Effector CD4-positive, alpha-beta T cell (primary cell): ENCODE measurements around the gene SLC44A1.

ENCODE experiments used
- DNase-seq: peaks from one replicate; pipeline ENCODE4 v3.0.0-alpha.2; 2020

Gene SLC44A1

DNA sequence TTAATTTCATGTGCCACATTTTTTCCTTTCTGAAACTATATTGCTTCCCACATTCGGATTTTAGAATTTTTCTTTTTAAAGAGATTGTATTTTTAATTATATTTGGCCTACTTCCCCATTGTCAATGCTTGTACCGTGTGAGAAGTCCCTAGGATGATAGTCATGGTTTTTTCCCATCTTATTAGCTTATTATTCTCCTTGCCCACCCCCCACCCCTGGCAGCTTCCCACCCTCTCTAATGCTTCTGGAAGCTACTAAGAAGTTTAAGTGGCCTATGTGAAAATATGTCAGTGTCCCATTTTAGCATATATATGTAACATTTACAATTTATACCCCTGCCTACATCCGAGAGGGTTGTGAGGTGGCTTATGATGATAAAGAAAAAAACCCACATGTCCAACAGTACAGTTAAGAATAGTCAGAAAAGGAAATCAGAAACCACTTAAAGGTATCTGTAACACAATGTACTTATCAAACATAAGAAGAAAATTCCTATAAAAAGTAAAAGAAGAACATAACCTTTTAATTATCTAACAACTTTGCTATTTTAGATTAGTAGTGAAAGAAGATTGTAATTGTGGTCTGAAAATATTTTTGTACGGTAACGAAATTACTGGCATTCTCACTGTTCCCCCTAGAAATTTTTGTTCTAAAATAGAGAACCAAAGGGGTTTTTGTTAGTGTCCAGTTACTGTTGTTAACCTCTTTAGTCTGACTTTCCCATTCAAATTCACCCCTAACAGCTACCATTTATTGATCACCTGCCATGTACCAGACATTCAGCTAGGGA, 62.1 kb downstream of the SLC44A1 start:
- no peak for DNase-seq

DNA sequence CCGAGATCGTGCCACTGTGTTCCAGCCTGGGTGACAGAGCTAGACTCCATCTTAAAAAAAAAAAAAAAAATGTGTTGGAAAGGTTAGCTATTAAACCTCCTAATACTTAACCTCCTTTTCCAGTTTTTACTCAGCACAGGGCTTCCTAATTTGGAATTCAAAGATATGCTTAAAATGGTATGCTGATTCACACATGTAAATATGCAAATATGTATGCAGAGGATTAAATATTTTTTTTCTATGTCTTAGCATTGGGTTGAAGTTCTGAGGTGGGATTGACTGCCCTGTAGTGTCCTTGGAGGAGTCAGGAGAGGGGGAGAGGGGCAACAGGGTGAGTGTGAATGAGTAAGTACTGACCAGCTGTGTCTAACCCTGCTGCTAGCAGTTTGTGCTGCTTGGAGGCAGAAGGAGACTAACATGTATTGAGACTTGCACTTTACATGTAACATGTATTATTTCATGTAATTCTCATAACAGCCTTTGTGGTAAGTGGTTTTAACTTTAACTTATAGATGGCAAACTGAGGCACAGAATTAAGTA, 63.2 kb downstream of the SLC44A1 start:
- DNase-seq = no peak

- no peak for DNase-seq
These were observed 64.2 kb downstream of the SLC44A1 start for GRCh38 chr9:105308461-105309341.

GRCh38 chr9:105309531-105309931, 65.1 kb downstream of the SLC44A1 start:
- no peak for DNase-seq

DNA sequence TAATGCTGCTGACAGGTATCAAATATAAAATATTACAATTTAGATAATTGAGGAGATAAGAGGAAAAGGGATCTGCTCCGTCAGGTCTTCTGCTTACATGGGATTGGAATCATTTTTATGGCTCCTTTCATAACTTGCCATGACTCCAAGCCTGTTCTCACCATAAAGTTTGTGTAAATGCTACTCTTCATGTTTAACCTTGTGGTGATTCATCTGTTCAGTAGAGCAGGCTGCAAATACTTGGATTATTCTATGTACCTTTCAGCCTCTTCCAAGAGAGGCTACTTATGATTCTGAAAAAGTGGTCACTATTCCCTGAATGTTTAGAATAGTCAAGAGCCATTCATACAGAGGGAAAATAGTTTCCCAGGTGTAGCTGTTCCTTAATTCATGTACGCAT, 66.9 kb downstream of the SLC44A1 start:
- no peak for DNase-seq

DNA sequence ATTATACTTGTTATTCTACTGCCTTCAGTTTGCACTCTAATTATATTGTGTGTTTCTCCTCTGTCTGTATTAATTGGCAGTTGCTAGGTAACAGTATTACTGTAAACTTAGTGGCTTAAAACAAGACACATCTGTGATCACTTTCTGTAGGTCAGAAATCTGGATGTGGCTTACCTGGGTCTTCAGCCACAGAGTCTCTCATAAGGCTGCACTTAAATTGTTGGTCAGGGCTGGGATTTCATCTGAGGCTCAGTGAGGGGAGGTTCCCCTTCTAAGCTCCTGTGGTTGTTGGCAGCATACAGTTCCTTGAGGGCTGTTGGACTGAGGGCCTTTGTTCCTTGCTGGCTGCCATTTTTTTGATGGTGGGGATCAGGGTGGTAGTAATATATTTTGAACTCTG, 68.8 kb downstream of the SLC44A1 start:
- no peak for DNase-seq

DNA sequence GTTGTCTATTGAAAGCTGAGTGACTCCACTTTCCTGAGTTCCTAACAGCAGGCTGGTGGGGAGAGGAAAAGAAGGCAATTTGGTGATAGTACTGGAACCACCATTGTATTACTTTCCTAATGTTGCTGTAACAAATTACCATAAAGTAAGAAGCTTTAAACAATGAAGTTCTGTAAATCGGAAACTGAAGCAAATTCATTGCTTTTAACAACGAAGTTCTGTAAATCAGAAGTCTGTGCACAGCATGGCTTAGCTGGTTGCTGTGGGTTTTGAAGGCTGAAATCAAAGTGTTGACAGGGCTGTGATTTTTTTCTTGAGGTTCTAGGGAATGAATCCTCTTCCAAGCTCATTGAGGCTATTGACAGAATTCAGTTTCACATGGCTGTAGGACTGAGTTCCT, 72.3 kb downstream of the SLC44A1 start:
- no peak for DNase-seq

- DNase-seq = no peak
These were observed 74.3 kb downstream of the SLC44A1 start for GRCh38 chr9:105318729-105319191.

- no peak for DNase-seq
These were observed 74.9 kb downstream of the SLC44A1 start for GRCh38 chr9:105319202-105319813.

DNA sequence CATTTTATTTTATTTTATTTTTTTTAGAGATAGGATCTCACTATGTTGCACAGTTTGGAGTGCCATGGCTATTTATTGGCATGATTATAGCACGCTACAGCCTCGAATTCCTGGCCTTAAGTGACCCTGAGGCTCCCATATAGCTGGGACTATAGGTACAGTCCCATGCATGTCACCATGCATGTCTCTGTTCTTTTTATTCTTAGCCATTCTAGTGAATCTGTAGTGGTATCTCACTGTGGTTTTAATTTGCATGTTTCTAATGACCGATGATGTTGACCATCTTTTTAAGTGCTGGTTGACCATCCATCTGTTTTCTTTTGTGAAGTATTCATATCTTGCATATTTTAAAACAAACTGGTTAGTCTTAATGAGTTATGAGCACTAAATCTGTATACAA, 76.1 kb downstream of the SLC44A1 start:
- no peak for DNase-seq

DNA sequence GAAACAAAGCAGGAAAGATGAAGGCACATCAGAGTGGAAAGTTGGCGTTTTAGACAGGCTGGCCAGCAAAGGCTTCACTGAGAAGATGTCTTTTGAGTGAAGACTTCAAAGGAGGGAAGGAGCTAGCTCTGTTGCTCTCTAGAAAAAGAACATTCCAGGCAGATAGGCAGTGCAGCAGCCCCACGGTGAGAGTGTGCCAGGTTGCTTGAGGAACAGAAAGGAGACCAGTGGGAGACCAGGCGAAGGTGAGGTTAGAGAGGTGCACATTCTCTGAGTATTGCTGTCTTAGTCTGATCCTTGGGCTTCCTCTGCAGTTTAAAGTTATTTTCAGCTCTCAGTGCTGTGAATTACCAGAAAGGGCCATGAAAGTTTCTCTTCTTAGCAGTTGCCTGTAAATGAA, 83.8 kb downstream of the SLC44A1 start:
- DNase-seq = no peak

DNA sequence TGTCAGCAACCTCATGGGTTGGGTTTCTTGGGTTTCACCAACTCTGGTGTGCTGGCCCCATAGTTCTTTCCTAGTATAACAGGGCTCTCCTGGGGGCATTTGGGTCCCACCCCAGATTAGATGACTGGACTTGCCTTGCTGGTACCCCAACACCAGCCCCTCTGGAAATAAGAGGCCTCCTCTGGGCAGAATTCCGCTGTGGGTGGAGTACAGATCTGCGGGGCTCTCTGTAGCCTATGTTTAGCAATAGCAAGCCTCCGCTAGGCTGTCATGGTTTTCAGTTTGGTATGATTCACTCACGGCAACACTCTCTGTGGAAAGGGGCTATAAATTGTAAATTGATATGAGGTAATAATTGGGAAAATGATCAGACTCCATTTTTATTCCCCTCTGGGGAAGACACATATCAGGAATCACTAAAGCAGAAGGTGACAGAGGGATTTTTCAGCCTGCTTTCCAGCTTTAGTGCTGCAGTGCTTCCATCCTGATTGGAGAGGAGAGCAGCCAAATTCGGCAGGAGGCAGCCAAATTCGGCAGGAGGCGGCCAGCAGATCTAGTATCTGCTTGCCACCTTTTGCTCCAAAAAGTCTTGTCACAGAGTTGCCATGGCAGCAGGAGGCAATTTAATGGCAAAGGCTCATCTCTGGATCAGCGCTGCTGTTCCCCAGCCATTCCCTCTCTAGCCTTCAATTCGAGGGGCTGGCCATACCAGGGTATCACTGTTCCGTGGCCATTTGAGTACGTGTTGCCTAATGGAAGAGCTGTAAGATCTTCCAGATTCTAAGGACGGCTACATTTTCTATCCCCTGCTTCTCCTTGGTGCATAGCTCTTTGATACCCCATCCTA, 84.6 kb downstream of the SLC44A1 start:
- DNase-seq = no peak

- DNase-seq = no peak
These were observed 85.2 kb downstream of the SLC44A1 start for GRCh38 chr9:105329719-105330062.

DNA sequence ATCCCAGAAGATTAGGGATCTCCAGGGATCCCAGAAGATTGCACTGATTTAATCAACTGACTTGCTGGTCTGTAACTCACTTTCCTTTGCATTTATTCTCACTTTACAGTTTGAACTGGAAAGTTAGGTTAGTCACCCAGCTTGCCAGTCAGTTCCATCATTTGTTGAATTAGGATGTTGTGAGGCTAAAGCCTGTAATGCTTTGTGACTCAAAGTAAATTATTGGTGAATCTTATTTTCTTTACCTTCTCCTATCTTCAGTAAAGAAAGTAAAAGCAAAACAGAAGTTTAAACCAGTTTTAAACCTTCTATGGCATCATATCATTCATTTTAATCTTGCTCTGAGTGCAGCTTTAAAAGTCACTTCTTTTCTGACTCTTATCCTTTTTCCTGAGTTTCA, 85.8 kb downstream of the SLC44A1 start:
- DNase-seq = no peak

DNA sequence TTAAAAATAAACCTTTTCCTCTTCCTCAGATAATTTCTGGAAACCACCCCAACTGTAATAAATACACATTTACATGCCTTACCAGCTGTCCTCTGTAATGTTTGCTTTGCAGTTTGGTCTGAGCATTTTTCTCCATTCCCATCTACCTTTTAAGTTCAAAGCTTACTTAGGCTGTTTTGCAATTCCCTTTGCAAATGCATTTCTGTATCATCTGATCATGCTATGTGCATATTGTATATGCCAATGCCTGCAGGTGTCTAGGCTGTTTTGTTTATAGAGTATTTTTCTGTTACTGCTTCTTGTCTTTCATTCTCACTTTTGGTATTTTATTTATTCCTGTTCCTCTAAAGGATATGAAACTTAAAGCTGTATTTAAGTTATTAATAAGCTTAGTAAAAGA, 86.3 kb downstream of the SLC44A1 start:
- DNase-seq = no peak

DNA sequence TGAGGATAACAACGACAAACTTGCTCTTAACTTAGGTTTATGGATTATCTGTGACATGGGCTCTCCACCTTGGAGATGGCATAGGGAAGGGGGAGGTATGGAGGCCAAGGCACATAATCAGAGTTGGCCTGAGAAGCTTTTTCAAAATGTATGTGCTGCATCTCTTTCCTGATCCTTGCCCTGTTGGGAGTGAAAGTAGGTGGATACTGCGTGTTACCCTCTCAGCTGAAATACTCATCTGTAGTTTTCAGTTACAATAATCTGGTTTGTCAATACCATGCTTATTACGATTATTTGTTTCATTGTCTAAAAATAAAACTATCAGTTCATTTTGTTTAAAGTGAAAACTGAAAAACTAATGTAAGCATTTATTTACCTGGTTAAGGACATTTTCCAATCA, 86.7 kb downstream of the SLC44A1 start:
- no peak for DNase-seq

GRCh38 chr9:105331755-105332154, 87.3 kb downstream of the SLC44A1 start:
- DNase-seq = no peak

- DNase-seq = no peak
These were observed 88.0 kb downstream of the SLC44A1 start for GRCh38 chr9:105332471-105332870.

DNA sequence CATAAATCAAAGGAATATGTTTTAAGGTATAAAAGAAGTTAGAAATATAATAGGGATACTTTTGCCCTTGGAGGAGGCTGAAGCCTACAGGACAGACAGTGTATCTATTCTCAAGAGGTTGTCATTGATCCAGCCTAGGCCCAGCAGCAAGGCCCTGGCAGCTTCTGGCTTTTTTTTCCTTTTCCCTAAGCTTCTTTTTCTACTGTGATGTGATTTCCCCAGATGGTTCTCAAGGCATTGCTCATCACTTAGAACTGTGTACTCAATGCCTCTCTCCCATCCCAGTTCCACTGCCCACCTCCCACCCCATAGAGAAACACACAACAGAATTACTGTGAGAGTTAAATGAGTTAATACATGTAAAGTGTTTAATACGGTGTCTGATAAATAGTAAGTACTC, 88.6 kb downstream of the SLC44A1 start:
- DNase-seq = no peak

DNA sequence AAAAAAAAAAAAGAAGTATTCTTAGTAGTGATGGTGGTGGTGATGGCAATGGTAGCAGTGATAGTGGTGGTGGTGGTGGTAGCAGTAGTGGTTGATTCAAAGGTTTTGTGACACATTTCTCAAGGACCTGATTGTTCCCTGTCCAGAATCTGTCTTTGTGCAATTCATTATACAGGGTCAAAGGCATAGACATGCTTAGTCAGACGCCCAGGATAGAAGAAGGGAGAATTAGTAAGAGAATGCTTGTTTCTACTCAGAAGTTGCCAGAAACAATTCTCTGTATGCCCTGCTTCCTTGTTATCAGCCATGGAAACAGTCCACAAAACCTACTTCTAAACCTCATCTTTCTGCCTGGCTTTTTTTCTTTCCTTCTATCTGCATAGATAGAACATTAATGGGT, 89.4 kb downstream of the SLC44A1 start:
- no peak for DNase-seq

DNA sequence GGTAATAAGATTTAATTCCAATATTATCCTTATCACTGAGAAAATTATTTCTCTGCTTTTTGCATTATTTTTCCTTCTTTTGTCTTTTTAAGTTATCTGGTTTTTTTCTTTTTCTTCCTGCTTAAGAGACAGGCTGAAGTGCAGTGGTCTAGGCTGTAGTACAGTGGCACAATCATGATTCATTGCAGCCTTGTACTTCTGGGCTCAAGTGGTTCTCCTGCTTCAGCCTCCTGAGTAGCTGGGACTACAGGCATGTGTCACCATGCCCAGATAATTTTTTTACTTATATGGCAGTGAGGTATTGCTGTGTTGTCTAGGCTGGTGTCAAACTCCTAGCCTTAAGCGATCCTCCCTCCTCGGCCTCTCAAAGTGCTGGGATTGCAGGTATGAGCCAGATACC, 93.9 kb downstream of the SLC44A1 start:
- no peak for DNase-seq

DNA sequence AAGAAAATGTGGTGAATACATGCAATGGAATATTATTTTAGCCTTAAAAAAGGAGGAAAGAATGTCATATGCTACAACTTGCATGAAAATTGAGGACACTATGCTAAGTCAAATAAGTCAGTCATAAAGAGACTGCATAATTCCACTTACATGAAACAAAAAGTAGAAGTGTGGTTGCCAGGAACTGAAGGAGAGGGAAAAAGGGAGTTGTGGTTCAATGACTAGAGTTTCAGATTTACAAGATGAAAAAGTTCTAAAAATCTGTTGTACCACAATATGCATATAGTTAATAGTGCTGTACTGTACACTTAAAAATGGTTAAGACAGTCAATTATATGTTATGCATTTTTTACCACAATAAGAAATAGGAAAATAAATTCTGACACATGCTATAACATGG, 95.4 kb downstream of the SLC44A1 start:
- DNase-seq = no peak
